ENCODE measurements around the gene RAB4A.

The RAB4A gene

GRCh38 chr1:229305392-229305791 lies 34.5 kb downstream of the RAB4A start:
- WGBS (ENCODE audit: extremely low coverage, insufficient coverage, insufficient read length): no CpG with 5 or more reads among the region's 2 CpGs
- Histone ChIP-seq H3K79me2 (ENCODE audit: control insufficient read depth, insufficient read depth, low read length, poor library complexity) (no peaks in the 10 kb centered on the region), H3K14ac (ENCODE audit: low read length) (no peak overlapping the region)

DNA sequence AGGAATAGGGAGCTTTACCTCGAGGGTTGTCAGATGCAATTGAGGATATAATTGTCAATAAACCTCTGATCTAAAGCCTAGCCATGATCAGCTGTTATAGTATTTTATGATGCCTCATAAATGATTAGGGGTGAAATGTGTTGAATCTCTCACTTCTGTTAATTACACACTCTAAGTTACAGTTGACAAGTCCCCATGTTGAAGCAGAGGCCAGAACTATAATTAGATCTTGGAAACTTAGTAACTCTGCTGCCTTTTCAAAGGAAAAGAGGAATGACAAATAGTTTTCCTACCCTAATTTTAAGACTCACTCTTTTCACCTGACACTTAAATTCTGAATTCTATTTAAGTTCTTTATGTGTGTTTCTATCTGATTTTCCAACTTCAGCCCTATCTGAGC lies 38.2 kb downstream of the RAB4A start:
- no peak overlapping the region for H4K91ac ChIP-seq (ENCODE audit: low read depth, low read length)
- WGBS (ENCODE audit: extremely low coverage, insufficient coverage, insufficient read length): no CpG with 5 or more reads among the region's 1 CpG
- no peak overlapping the region for H2BK12ac ChIP-seq (ENCODE audit: low read length)

More at GRCh38 chr1:229305392-229305791, 34.5 kb downstream of the RAB4A start:
- Histone ChIP-seq H3K27ac (ENCODE audit: low read depth, low read length) (no peak overlapping the region), H2AK5ac (ENCODE audit: low read length) (no peak overlapping the region), H3K4me2 (ENCODE audit: low read length) (no peak overlapping the region), H3K27me3 (ENCODE audit: insufficient read depth, low read length) (no peaks in the 10 kb centered on the region), H4K12ac (ENCODE audit: low read depth, low read length) (no peak overlapping the region), H3K36me3 (ENCODE audit: control insufficient read depth in 1 of 2, insufficient read depth in 2 of 2, low read length in 2 of 2) (peaks cover 12 to 15% of the 10 kb centered on the region in 2 experiments), H3K4me1 (ENCODE audit: control insufficient read depth in 1 of 2, insufficient read depth in 2 of 2, low read length in 2 of 2) (no peaks in the 10 kb centered on the region), H3K18ac (ENCODE audit: low read length) (no peak overlapping the region), H3K4me3 (ENCODE audit: low read depth, low read length) (no peak overlapping the region), H3K79me1 (ENCODE audit: low read length) (no peaks in the 10 kb centered on the region), H3K4ac (ENCODE audit: low read depth, low read length) (no peak overlapping the region), H3K9me3 (ENCODE audit: insufficient read depth, low read depth, low read length) (no peaks in the 10 kb centered on the region), H4K91ac (ENCODE audit: low read depth, low read length) (no peak overlapping the region), H4K8ac (ENCODE audit: low read depth, low read length) (no peak overlapping the region), H3K23ac (ENCODE audit: low read length) (no peak overlapping the region), H2BK12ac (ENCODE audit: low read length) (no peak overlapping the region), H3K9ac (ENCODE audit: low read length) (no peak overlapping the region), H2AFZ (ENCODE audit: insufficient read depth, low read length, poor library complexity) (no peak overlapping the region), H2BK5ac (ENCODE audit: low read depth, low read length, poor library complexity) (no peak overlapping the region), H2BK120ac (ENCODE audit: insufficient read depth, low read length, poor library complexity) (no peak overlapping the region)
- no peak for DNase-seq

GRCh38 chr1:229309684-229310083 lies 38.8 kb downstream of the RAB4A start:
- Histone ChIP-seq H3K14ac (ENCODE audit: low read length) (no peak overlapping the region), H3K18ac (ENCODE audit: low read length) (no peak overlapping the region), H2AK5ac (ENCODE audit: low read length) (no peak overlapping the region), H3K4me1 (ENCODE audit: control insufficient read depth in 1 of 2, insufficient read depth in 2 of 2, low read length in 2 of 2) (no peaks in the 10 kb centered on the region), H3K4me2 (ENCODE audit: low read length) (no peak overlapping the region), H3K79me1 (ENCODE audit: low read length) (no peaks in the 10 kb centered on the region), H3K9ac (ENCODE audit: low read length) (no peak overlapping the region), H3K4ac (ENCODE audit: low read depth, low read length) (no peak overlapping the region), H4K8ac (ENCODE audit: low read depth, low read length) (no peak overlapping the region), H3K27me3 (ENCODE audit: insufficient read depth, low read length) (no peaks in the 10 kb centered on the region), H3K23ac (ENCODE audit: low read length) (no peak overlapping the region), H3K79me2 (ENCODE audit: control insufficient read depth, insufficient read depth, low read length, poor library complexity) (no peaks in the 10 kb centered on the region), H2BK120ac (ENCODE audit: insufficient read depth, low read length, poor library complexity) (no peak overlapping the region), H2BK5ac (ENCODE audit: low read depth, low read length, poor library complexity) (no peak overlapping the region), H4K91ac (ENCODE audit: low read depth, low read length) (no peak overlapping the region), H3K27ac (ENCODE audit: low read depth, low read length) (no peak overlapping the region), H3K36me3 (ENCODE audit: control insufficient read depth in 1 of 2, insufficient read depth in 2 of 2, low read length in 2 of 2) (peaks cover 6 to 8% of the 10 kb centered on the region in 2 experiments), H3K4me3 (ENCODE audit: low read depth, low read length) (no peak overlapping the region), H3K9me3 (ENCODE audit: insufficient read depth, low read depth, low read length) (no peaks in the 10 kb centered on the region), H4K12ac (ENCODE audit: low read depth, low read length) (no peak overlapping the region), H2AFZ (ENCODE audit: insufficient read depth, low read length, poor library complexity) (no peak overlapping the region), H2BK12ac (ENCODE audit: low read length) (no peak overlapping the region)
- no CpG with 5 or more reads among the region's 2 CpGs for WGBS (ENCODE audit: extremely low coverage, insufficient coverage, insufficient read length)
- no peak for DNase-seq

More for the DNA sequence above, 38.2 kb downstream of the RAB4A start:
- Histone ChIP-seq H3K79me2 (ENCODE audit: control insufficient read depth, insufficient read depth, low read length, poor library complexity) (no peaks in the 10 kb centered on the region), H2BK120ac (ENCODE audit: insufficient read depth, low read length, poor library complexity) (no peak overlapping the region), H3K79me1 (ENCODE audit: low read length) (no peaks in the 10 kb centered on the region), H3K4ac (ENCODE audit: low read depth, low read length) (no peak overlapping the region), H3K23ac (ENCODE audit: low read length) (no peak overlapping the region), H3K4me2 (ENCODE audit: low read length) (no peak overlapping the region), H2AFZ (ENCODE audit: insufficient read depth, low read length, poor library complexity) (no peak overlapping the region), H3K4me3 (ENCODE audit: low read depth, low read length) (no peak overlapping the region), H3K9me3 (ENCODE audit: insufficient read depth, low read depth, low read length) (no peaks in the 10 kb centered on the region), H3K27me3 (ENCODE audit: insufficient read depth, low read length) (no peaks in the 10 kb centered on the region), H2BK5ac (ENCODE audit: low read depth, low read length, poor library complexity) (no peak overlapping the region), H3K27ac (ENCODE audit: low read depth, low read length) (no peak overlapping the region), H3K14ac (ENCODE audit: low read length) (no peak overlapping the region), H3K36me3 (ENCODE audit: control insufficient read depth in 1 of 2, insufficient read depth in 2 of 2, low read length in 2 of 2) (peaks cover 8% of the 10 kb centered on the region in 2 experiments), H4K12ac (ENCODE audit: low read depth, low read length) (no peak overlapping the region), H2AK5ac (ENCODE audit: low read length) (no peak overlapping the region), H3K9ac (ENCODE audit: low read length) (no peak overlapping the region), H4K8ac (ENCODE audit: low read depth, low read length) (no peak overlapping the region), H3K4me1 (ENCODE audit: control insufficient read depth in 1 of 2, insufficient read depth in 2 of 2, low read length in 2 of 2) (no peaks in the 10 kb centered on the region), H3K18ac (ENCODE audit: low read length) (no peak overlapping the region)
- DNase-seq: no peak

DNA sequence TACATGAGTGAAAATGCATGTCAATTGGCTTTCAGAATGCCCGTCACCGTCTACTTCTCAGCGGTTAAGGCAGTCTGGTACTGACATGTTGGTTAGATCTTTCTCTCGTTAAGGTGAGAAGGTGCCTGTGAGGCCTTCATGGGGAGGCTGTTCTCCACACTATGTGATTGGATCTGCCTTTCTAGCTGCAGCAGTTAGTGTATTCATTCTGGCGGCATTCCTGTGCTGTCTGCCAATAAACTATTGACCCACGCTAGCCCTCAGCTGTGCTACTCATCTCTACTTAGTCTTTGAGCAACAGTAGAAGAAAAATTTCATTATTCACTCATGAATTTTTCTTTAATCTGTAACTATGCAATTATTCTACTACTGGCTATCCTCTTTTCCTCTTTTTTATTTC lies 39.9 kb downstream of the RAB4A start:
- Histone ChIP-seq H3K9me3 (ENCODE audit: insufficient read depth, low read depth, low read length) (no peaks in the 10 kb centered on the region), H3K4me1 (ENCODE audit: control insufficient read depth in 1 of 2, insufficient read depth in 2 of 2, low read length in 2 of 2) (no peaks in the 10 kb centered on the region), H3K4me2 (ENCODE audit: low read length) (no peak overlapping the region), H3K27ac (ENCODE audit: low read depth, low read length) (no peak overlapping the region), H3K27me3 (ENCODE audit: insufficient read depth, low read length) (no peaks in the 10 kb centered on the region), H2BK12ac (ENCODE audit: low read length) (no peak overlapping the region), H3K14ac (ENCODE audit: low read length) (no peak overlapping the region), H3K18ac (ENCODE audit: low read length) (no peak overlapping the region), H3K4me3 (ENCODE audit: low read depth, low read length) (no peak overlapping the region), H4K8ac (ENCODE audit: low read depth, low read length) (no peak overlapping the region), H2BK120ac (ENCODE audit: insufficient read depth, low read length, poor library complexity) (no peak overlapping the region), H3K79me1 (ENCODE audit: low read length) (no peaks in the 10 kb centered on the region), H3K36me3 (ENCODE audit: control insufficient read depth in 1 of 2, insufficient read depth in 2 of 2, low read length in 2 of 2) (peaks cover 6 to 8% of the 10 kb centered on the region in 2 experiments), H4K12ac (ENCODE audit: low read depth, low read length) (no peak overlapping the region), H3K4ac (ENCODE audit: low read depth, low read length) (no peak overlapping the region), H2AFZ (ENCODE audit: insufficient read depth, low read length, poor library complexity) (no peak overlapping the region), H3K9ac (ENCODE audit: low read length) (no peak overlapping the region), H3K23ac (ENCODE audit: low read length) (no peak overlapping the region), H2BK5ac (ENCODE audit: low read depth, low read length, poor library complexity) (no peak overlapping the region), H2AK5ac (ENCODE audit: low read length) (no peak overlapping the region), H3K79me2 (ENCODE audit: control insufficient read depth, insufficient read depth, low read length, poor library complexity) (no peaks in the 10 kb centered on the region), H4K91ac (ENCODE audit: low read depth, low read length) (no peak overlapping the region)
- no peak for DNase-seq
- no CpG with 5 or more reads among the region's 6 CpGs for WGBS (ENCODE audit: extremely low coverage, insufficient coverage, insufficient read length)

All from trophoblast cell (in vitro differentiated cells and primary cell).